K562 (cell line): Measurements from ENCODE around the gene ABCC11. TPM values are rescaled to one million over a fixed set of nuclear protein-coding genes. Genes with fewer than 3 reads are reported as not detected.

Source experiments
- ATAC-seq: fragments of 200-7000 bp; cut with Tn5 transposase; 3 replicates; pipeline ENCODE4 v1.9.1; 2020; ENCODE audit warnings: moderate library complexity
- BruUV-seq: library from RNA; stranded (reverse); fragments of 400-500 nt; replicated peaks from 2 replicates; lab custom pipeline; 2021; lab: Mats Ljungman, UMichigan
- CTCF ChIA-PET: fragments of 300-600 bp; formaldehyde crosslinking; extraction: SDS; loops from one replicate; lab custom pipeline; 2021; ENCODE audit warnings: low intra/inter-chr PET ratio; lab: Yijun Ruan, JAX
- POLR2A ChIA-PET: fragments of 300-600, 350-650 bp; sonication (Branson Sonifier 250); formaldehyde crosslinking; extraction: SDS; loops from one replicate; lab custom pipeline; 2021; ENCODE audit warnings: antibody characterized with exemption, inconsistent platforms; lab: Yijun Ruan, JAX
- DNase-seq, 4 experiments: peaks; one replicate each; pipeline versions ENCODE4 v3.0.0 to v3.0.0-alpha.2; 2011 to 2018; ENCODE audit warnings: low spot score in 3 of 4, mixed read lengths in 3 of 4; ENCODE audit errors: extremely low read depth in 1 of 4
- FAIRE-seq: peaks from 2 replicates; lab custom pipeline; 2011; peaks lifted over from hg19 to GRCh38; lab: Jason Lieb, UNC
- H2AFZ ChIP-seq: 2 replicates; pipeline ENCODE4 v1.6.0; 2011; ENCODE audit warnings: low read depth, low read length, control low read depth, inconsistent platforms
- H3K27ac ChIP-seq: fragments of 200-600 bp; 3 replicates; pipeline ENCODE4 v1.8.0; 2011; ENCODE audit warnings: low read depth, mild to moderate bottlenecking, control low read depth, inconsistent platforms, low read length, moderate library complexity, mixed read lengths; ENCODE audit errors: extremely low read depth
- H3K27me3 ChIP-seq, 2 experiments: fragments of 300-600 bp in 1 of 2; 2 replicates in 1 of 2; 3 replicates in 1 of 2; pipeline versions ENCODE4 v1.6.0 to v1.8.0; 2011; ENCODE audit warnings: inconsistent platforms in 2 of 2, low read length in 2 of 2, mild to moderate bottlenecking in 1 of 2, mixed read lengths in 1 of 2, moderate library complexity in 1 of 2; ENCODE audit not compliant: control insufficient read depth in 2 of 2, insufficient read depth in 2 of 2
- H3K36me3 ChIP-seq: fragments of 300-600 bp; 3 replicates; pipeline ENCODE4 v1.8.0; 2011; ENCODE audit warnings: mild to moderate bottlenecking, low read length, inconsistent platforms; ENCODE audit not compliant: control insufficient read depth, insufficient read depth
- H3K4me1 ChIP-seq, 2 experiments: fragments of 200-600 bp in 1 of 2; replicated peaks in 1 of 2; 2 replicates in 1 of 2; 3 replicates in 1 of 2; pipeline versions ENCODE4 v1.5.1 to v1.8.0; 2011; ENCODE audit warnings: inconsistent platforms in 2 of 2, low read length in 2 of 2, mild to moderate bottlenecking in 1 of 2, mixed read lengths in 1 of 2, moderate library complexity in 1 of 2; ENCODE audit not compliant: control insufficient read depth in 2 of 2, insufficient read depth in 2 of 2
- H3K4me2 ChIP-seq: 2 replicates; pipeline ENCODE4 v1.6.1; 2011; ENCODE audit warnings: low read length, control low read depth, inconsistent platforms, mixed read lengths; ENCODE audit not compliant: insufficient read depth
- H3K4me3 ChIP-seq: fragments of 200-600 bp; sonication (generic), shearing (Covaris generic); 2 replicates; pipeline ENCODE4 v1.5.1; 2016; ENCODE audit warnings: control low read depth, inconsistent platforms
- H3K79me2 ChIP-seq: fragments of 200-600 bp; 3 replicates; pipeline ENCODE4 v1.8.0; 2011; ENCODE audit warnings: low read length, inconsistent platforms; ENCODE audit not compliant: control insufficient read depth, insufficient read depth
- H3K9ac ChIP-seq, 2 experiments: 2 replicates each; pipeline versions ENCODE4 v1.6.0 to v1.6.1; 2011; ENCODE audit warnings: low read depth in 2 of 2, low read length in 2 of 2, control low read depth in 1 of 2, inconsistent platforms in 1 of 2, mild to moderate bottlenecking in 1 of 2, mixed read lengths in 1 of 2; ENCODE audit not compliant: insufficient read depth in 1 of 2
- H3K9me1 ChIP-seq: one replicate; pipeline ENCODE4 v1.6.0; 2011; ENCODE audit warnings: inconsistent platforms, mild to moderate bottlenecking, low read length, moderate library complexity; ENCODE audit not compliant: control insufficient read depth, insufficient read depth
- H3K9me3 ChIP-seq: replicated peaks from 2 replicates; pipeline ENCODE4 v1.5.1; 2011; ENCODE audit warnings: low read depth, low read length, inconsistent platforms; ENCODE audit not compliant: control insufficient read depth, insufficient read depth
- H4K20me1 ChIP-seq: replicated peaks from 2 replicates; pipeline ENCODE4 v1.6.1; 2011; ENCODE audit warnings: low read length, inconsistent platforms, mixed read lengths; ENCODE audit not compliant: control insufficient read depth, insufficient read depth
- ATF7 ChIP-seq: fragments of 450-650 bp; IDR thresholded peaks from 2 replicates; pipeline ENCODE4 v1.7.1; 2014; ENCODE audit warnings: mild to moderate bottlenecking, moderate library complexity
- C11orf30 ChIP-seq: fragments of 450-650 bp; IDR thresholded peaks from 2 replicates; pipeline ENCODE4 v1.6.1; 2016; ENCODE audit warnings: low read depth, mild to moderate bottlenecking
- CREM ChIP-seq: IDR thresholded peaks from 2 replicates; pipeline ENCODE4 v1.6.1; 2014; ENCODE audit warnings: antibody characterized with exemption, low read depth
- MAZ ChIP-seq, 2 experiments: fragments of 450-650 bp in 1 of 2; sonication (generic) in 1 of 2; formaldehyde crosslinking; IDR thresholded peaks in 1 of 2; conservative IDR thresholded peaks in 1 of 2; 2 replicates each; pipeline versions ENCODE4 v1.4.0 to v1.5.0; 2020; ENCODE audit warnings: mild to moderate bottlenecking in 1 of 2, missing genetic modification reagents in 1 of 2
- ZNF232 ChIP-seq: sonication (generic); formaldehyde crosslinking; IDR thresholded peaks from 2 replicates; pipeline ENCODE4 v1.8.0; 2022; ENCODE audit warnings: mild to moderate bottlenecking, missing genetic modification reagents
- ZNF316 ChIP-seq: fragments of 450-650 bp; IDR thresholded peaks from 2 replicates; pipeline ENCODE4 v1.6.1; 2016
- ZNF551 ChIP-seq: fragments of 250-450 bp; sonication (Bioruptor Pico); IDR thresholded peaks from 2 replicates; pipeline ENCODE4 v1.5.0; 2021; ENCODE audit warnings: mild to moderate bottlenecking, moderate library complexity
- WGBS: fragments of 100-300 bp; shearing (Covaris generic); methylation state at CpG from one replicate; pipeline ENCODE4 v1.1.6; 2016; ENCODE audit warnings: low coverage, mixed read lengths; ENCODE audit not compliant: insufficient coverage; ENCODE audit errors: missing lambda C conversion rate; 5-methylcytosine and 5-hydroxymethylcytosine counted together
- in situ Hi-C: fragments of 300-500 bp; cut with MboI; formaldehyde crosslinking; loops from 4 replicates; pipeline ENCODE4 v1.15.0; 2018; ENCODE audit warnings: inconsistent platforms, mixed read lengths
- intact Hi-C: fragments of 100-400 bp; cut with micrococcal nuclease; formaldehyde crosslinking; loops from 2 replicates; pipeline ENCODE4 v1.14.2; 2022
- polyA plus RNA-seq, 8 experiments: library from polyadenylated mRNA; depleted of rRNA in 4 of 8; stranded (reverse) in 5 of 8; unstranded in 3 of 8; fragments of >200 nt; fragmentation: Nextera tagmentation in 2 of 8; fragmentation: Illumina TruSeq in 1 of 8; extraction: Ambion mirVana in 2 of 8; extraction: Trizol in 1 of 8; gene quantifications; 2 replicates each; pipeline versions ENCODE4 v1.2.1 to v1.2.3, GENCODE V29; 2011 to 2014; ENCODE audit warnings: inconsistent platforms in 1 of 8, missing spikeins in 1 of 8
- total RNA-seq, 7 experiments: library from RNA; depleted of rRNA in 6 of 7; stranded (reverse); fragments of >200 nt in 6 of 7; fragmentation: Illumina TruSeq in 2 of 7; extraction: Trizol in 2 of 7; gene quantifications; 2 replicates each; pipeline versions ENCODE4 v1.2.1 to v1.2.3, GENCODE V29; 2011 to 2021; ENCODE audit warnings: low replicate concordance in 1 of 7
- TF ChIP-seq, protein P1 (sequence below): fragments of 250-450 bp; sonication (Bioruptor Pico); IDR thresholded peaks from 2 replicates; pipeline ENCODE4 v1.6.1; 2021; ENCODE audit warnings: mild to moderate bottlenecking
- TF ChIP-seq, protein P2 (sequence below): fragments of 450-650 bp; conservative IDR thresholded peaks from 2 replicates; pipeline ENCODE4 v1.6.1; 2016; ENCODE audit warnings: missing genetic modification characterization, low read depth, mild to moderate bottlenecking, missing compliant biosample characterization, moderate library complexity

Gene ABCC11
- total and polyA plus RNA-seq, 9 of the 15 experiments (the other 6 are each of a cell fraction or from before 2014, with no cell fraction given) = 0.04 to 0.14 (median 0.04) TPM; not detected in 6

DNA sequence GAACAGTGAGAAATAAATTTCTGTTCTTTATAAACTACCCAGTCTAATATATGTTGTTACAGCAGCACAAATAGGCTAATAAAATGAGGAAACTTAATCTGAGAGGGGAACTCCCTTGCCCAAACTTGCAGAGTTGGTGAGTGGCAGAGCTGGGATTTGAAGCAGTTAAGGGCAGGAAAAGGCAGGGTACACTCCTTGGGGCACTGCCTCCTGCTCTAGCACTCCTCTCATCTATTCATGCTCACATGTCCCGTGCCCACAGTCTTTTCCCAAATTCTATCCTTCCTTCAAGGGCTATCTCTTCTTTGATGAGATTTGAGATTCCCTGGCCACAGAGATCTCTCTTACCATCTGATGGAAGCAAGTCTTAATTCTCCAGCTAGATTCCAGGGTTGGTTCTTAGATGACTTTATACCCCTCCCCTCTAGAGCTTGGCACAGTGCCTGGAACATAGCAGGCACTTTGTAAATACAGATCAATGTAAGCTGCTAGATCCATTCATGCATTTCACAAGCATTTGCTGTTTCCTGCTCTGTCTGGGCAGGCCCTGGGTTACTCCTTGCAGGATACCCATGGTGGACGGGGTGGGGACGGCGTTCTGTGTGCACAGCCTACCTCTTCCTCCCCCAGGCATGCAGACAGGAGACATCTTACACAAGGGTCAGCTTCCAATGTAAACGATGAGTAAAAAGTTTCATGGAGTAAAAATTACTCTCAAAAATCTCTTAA lies 52.3 kb downstream of the ABCC11 start (continued):
- TF ChIP-seq ZNF551 = no peak

DNA sequence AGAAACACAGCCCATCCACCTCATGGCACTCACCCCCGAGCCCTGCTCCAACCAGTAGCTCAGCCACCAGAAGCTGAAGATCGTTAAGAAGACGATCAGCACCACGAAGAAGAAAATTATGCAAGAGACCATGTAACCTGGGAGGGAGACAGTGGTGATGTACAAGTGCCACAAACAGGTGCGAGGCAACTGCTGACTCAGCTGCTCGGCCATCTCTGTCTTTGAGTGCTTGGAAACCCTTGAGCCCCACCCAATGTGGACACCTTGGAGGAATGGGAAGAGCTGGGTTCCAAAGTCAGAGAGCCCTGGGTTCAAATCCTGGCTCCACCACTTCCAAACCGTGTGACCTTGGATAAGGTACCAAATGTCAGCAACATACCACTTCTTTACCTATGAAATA lies 53.5 kb downstream of the ABCC11 start:
- Histone ChIP-seq H3K4me2 (no peak overlapping the region), H3K9me1 (peaks cover 3% of the 10 kb centered on the region), H3K9me3 (no peaks in the 10 kb centered on the region), H3K4me1 (no peaks in the 10 kb centered on the region), H3K27ac (no peak overlapping the region), H3K9ac (no peak overlapping the region), H3K36me3 (no peaks in the 10 kb centered on the region), H2AFZ (no peak overlapping the region), H3K27me3 (peaks cover 2 to 25% of the 10 kb centered on the region in 2 experiments; a peak in 3 of 5 replicates), H3K4me3 (no peak overlapping the region), H4K20me1 (no peaks in the 10 kb centered on the region), H3K79me2 (no peaks in the 10 kb centered on the region)
- DNase-seq = no peak
- FAIRE-seq = no peak
- intact Hi-C loops = no loop called here
- POLR2A ChIA-PET = interaction anchor here (0.6 to 0.8 kb wide), 3 partner anchors 11 to 74 kb away, joined by 3 to 4 read pairs (median 3); no protein-coding TSS in a partner anchor
- TF ChIP-seq ATF7 = no peak
- TF ChIP-seq C11orf30 = peak; percentile 38; the same call in 1 of the 2 replicates
- peak; percentile 42; the same call in 1 of the 2 replicates for TF ChIP-seq ZNF316
- TF ChIP-seq, protein P1, sequence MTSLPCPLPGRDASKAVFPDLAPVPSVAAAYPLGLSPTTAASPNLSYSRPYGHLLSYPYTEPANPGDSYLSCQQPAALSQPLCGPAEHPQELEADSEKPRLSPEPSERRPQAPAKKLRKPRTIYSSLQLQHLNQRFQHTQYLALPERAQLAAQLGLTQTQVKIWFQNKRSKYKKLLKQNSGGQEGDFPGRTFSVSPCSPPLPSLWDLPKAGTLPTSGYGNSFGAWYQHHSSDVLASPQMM (CRISPR knock-in tag) = no peak
- TF ChIP-seq, protein P2, sequence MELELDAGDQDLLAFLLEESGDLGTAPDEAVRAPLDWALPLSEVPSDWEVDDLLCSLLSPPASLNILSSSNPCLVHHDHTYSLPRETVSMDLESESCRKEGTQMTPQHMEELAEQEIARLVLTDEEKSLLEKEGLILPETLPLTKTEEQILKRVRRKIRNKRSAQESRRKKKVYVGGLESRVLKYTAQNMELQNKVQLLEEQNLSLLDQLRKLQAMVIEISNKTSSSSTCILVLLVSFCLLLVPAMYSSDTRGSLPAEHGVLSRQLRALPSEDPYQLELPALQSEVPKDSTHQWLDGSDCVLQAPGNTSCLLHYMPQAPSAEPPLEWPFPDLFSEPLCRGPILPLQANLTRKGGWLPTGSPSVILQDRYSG (tag) = no peak
- TF ChIP-seq MAZ (CRISPR knock-in tag; conservative IDR thresholded peaks at IDR 0.05 in 1 of 2, IDR thresholded peaks at IDR 0.05 in 1 of 2) = no peak
- no peak for TF ChIP-seq ZNF232 (CRISPR knock-in tag)
- TF ChIP-seq CREM = no peak
- no TSS peak for BruUV-seq
- CTCF ChIA-PET = no interaction called here
- no peak for ATAC-seq
- 2% methylated on average over 7 of the region's 7 CpGs for WGBS
- in situ Hi-C loops = no loop called here
